NOMO-1 treated with DMSO at 0.1 percent for 48 hours (cell line): Measurements from ENCODE around the gene TMEM8B.

ENCODE experiments used
- DNase-seq: peaks from one replicate; lab custom pipeline; 2025; ENCODE audit not compliant: unreplicated experiment; lab: John Stamatoyannopoulos, UW

TMEM8B gene, protein sequence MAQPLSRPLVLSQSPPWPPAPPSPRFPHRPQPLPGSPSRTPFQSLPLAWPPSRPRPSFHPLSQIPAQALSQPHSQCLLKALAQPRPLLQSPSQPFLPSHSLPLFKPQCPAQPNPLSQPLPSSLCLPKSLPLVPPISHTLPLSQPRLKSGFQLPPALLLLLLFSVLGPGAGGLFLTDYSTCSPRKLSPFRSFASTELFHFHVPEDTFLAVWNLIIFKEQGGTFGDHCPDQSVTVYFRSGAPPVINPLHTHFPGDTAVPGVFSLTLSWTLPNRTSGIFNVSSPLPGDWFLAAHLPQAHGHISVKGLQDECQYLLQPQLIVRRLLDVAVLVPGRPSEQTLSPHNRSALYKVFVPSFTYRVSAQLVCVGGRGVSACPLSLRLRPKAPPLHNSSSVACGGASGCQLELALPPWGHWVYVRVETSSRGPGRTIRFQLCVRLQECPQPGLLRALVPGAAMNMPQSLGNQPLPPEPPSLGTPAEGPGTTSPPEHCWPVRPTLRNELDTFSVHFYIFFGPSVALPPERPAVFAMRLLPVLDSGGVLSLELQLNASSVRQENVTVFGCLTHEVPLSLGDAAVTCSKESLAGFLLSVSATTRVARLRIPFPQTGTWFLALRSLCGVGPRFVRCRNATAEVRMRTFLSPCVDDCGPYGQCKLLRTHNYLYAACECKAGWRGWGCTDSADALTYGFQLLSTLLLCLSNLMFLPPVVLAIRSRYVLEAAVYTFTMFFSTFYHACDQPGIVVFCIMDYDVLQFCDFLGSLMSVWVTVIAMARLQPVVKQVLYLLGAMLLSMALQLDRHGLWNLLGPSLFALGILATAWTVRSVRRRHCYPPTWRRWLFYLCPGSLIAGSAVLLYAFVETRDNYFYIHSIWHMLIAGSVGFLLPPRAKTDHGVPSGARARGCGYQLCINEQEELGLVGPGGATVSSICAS

DNA sequence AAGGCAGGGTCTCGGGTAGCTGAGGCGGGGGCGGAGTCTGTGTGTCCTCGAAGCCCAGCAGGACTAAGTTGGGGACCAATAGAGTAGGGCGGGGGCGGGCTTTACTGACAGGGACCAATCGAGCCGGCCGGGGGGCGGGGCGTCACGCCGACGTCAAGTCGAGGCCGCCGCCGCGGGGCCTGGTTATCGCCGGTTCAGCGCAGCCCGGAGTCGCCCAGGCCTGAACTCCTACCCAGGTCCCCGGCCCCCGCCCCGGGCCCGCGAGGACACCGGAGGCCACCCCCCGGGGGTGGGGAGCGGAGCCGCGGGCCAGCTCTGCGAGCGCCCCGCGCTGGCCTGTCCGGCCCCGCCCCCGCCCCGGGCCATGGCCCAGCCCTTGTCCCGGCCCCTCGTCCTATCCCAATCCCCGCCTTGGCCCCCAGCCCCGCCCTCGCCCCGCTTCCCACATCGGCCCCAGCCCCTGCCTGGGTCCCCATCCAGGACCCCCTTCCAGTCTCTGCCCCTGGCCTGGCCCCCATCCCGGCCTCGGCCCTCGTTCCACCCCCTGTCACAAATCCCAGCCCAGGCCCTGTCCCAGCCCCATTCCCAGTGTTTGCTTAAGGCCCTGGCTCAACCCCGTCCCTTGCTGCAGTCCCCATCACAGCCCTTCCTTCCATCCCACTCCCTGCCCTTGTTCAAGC lies at the start of gene TMEM8B:
Gene TMEM8B, plus strand, starts transcription at position 145 of the 680 bp plus-strand sequence. Its CDS starts 220 bp downstream, at position 365.
- DNase-seq: peak; percentile 84

DNA sequence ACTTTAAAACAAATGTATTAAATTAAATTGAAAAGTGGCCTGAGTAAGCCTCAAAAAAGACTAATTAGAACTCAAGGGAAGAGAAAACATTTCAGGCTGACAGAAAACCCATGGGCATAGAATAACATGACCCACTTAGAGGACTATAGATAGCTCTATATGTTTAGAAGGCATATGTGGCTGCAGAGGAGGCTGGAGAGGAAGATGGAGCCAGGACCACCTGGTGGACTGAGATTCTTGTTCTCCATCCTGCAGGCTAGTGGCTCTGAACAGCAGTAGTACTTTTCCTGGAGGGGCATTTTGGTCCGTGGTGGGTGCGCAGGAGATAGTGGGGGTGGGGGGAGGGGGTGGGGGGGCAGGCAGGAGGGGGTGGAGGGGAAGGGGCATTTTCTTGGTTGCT lies 48.0 kb upstream of the TMEM8B start:
- DNase-seq: no peak

GRCh38 chr9:35783418-35783817 lies 45.6 kb upstream of the TMEM8B start:
- no peak for DNase-seq

- DNase-seq: no peak
Observed at GRCh38 chr9:35789541-35789940, 39.5 kb upstream of the TMEM8B start.

GRCh38 chr9:35790025-35790384 lies 39.0 kb upstream of the TMEM8B start:
- DNase-seq: no peak

- DNase-seq: peak; percentile 74
Observed at GRCh38 chr9:35790385-35791296, 38.4 kb upstream of the TMEM8B start.

DNA sequence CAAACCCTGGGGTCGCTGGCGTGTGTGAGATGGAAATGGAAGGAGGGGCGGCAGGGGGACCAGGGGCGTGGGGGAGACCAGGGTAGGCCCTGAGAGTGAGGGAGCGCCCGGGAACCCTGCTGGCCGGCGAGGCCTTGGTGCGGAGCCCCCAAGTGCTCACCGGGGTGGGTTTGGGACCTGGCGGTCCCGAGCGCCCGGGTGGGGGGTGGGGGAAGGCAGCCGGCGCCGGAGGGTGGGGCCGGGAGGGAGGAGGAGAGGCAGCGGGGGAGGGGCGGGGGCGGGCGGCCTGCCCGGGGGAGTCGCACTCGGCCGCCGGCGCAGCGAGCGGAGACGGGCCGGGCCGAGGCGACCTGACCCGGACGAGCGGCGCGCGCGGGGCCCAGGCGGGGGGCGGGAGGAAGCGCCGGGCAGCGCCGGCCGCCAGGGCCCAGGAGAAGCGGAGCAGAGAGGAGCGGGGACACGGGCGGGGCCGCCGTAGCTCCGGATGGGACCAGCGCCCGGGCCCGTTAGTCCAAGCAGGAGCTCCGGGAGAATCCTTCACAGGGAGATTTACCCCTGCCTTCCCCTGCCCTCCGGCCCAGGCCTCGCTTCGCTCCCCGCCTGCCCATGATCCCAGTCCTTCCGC lies 37.6 kb upstream of the TMEM8B start, which contains the start of gene NPR2:
Gene NPR2, plus strand, starts transcription at position 295 of the 625 bp plus-strand sequence. CDS start 818 bp downstream, outside the sequence.
- no peak for DNase-seq

- no peak for DNase-seq
Observed at GRCh38 chr9:35792024-35792813, 36.8 kb upstream of the TMEM8B start.

DNA sequence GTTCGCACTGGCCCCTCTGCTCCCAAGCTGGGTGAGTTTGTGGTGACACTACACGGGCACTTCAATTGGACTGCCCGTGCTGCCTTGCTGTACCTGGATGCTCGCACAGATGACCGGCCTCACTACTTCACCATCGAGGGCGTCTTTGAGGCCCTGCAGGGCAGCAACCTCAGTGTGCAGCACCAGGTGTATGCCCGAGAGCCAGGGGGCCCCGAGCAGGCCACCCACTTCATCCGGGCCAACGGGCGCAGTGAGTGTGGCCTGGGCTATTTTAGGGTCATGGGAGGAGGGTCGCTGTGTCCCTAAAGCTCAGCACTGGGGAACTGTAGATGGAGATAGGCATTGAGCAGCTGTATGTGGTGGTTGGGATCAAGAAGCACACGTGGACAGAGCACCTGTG lies 36.2 kb upstream of the TMEM8B start:
- DNase-seq: no peak

- DNase-seq: no peak
Observed at GRCh38 chr9:35793461-35793860, 35.6 kb upstream of the TMEM8B start.

DNA sequence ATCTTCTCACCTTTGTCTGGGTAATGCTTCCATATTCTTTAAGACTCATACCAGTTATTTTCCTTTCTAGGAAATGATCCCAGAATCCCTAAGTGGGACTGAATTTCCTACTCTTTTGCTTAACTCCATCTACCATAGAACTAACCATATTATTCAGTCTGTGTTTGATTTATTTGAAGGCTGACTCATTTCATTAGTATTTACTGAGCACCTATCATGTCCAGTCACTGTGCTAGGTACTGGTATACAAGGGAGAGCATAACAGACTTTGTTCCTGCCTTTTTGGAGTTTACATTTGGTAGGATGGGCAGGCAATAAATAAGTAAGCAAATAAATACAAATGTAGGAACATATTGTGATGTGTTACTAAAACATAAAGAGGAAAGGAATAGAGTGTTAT lies 33.3 kb upstream of the TMEM8B start:
- DNase-seq: no peak

GRCh38 chr9:35797311-35798109 lies 31.5 kb upstream of the TMEM8B start:
- DNase-seq: no peak

DNA sequence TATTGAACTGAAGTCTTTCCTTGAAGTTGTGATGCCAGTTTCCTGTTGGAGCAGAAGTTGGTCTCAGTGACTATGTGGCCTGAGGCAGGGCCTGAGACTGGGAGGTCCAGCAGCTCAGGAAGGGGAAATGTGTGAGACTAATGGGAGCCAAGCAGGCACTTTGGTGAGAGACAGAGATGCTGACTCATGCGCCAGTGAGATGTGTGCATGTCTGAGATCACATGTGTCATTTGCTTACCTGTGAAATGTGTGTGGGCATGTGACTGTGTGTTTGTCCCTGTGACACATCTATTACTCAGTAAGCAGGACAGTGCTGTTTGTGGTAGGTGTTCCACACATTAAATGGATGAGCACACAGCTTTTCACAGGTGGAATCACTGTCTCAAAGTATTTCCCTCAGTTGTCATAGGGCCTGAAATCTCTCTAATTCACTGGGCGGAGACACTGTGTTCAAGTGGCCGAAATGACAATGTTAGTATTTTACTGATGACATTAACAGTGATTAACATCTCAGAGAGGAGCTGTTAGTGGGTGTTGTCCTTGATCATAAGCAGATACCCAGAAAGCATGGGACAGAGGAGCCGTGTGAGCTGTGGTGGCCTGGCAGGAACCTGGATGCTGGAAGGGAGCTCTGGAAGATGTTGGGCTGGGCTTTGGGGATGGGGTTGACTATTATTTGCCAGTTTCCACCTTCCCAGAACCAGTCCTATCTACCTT lies 30.2 kb upstream of the TMEM8B start:
- no peak for DNase-seq

DNA sequence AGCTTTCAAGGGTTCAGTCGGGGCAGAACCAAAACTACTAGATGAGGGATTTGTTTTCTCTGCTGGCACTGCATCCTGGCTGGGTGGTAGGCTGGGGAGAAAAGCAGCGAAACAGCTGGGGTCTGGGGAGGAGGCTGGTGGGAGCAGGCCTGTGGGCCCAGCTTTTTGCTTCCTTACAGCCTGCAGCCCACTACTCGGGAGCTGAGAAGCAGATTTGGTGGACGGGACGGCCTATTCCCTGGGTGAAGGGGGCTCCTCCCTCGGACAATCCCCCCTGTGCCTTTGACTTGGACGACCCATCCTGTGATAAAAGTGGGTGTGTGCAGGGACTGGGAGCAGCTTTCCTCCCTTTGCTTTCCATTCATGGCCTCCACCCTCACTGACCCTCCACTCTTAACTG lies 28.5 kb upstream of the TMEM8B start:
- no peak for DNase-seq

- no peak for DNase-seq
Observed at GRCh38 chr9:35801328-35802128, 27.5 kb upstream of the TMEM8B start.

DNA sequence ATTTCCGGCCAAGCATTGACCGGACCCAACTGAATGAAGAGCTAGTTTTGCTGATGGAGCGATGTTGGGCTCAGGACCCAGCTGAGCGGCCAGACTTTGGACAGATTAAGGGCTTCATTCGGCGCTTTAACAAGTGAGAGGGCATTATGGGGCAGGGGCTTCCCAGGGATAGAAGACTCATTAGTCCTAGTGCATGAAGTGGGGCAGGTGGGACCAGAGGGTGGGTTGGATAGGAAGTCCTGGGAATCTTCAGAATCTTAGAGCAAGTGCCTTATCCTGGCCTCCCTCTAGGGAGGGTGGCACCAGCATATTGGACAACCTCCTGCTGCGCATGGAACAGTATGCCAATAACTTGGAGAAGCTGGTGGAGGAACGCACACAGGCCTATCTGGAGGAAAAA lies 22.9 kb upstream of the TMEM8B start:
- DNase-seq: no peak

DNA sequence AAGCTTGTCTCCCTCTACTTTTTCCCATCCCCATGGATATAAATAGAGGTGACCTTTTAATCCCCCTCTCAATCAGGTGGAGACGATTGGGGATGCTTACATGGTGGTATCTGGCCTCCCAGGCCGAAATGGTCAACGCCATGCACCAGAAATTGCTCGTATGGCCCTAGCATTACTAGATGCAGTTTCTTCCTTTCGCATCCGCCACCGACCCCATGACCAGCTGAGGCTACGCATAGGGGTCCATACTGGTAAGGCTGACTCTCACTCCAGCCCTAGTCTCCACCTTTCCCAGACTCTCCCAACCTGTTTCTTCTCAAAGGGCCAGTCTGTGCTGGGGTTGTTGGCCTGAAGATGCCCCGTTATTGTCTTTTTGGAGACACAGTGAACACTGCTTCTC lies 20.6 kb upstream of the TMEM8B start:
- DNase-seq: no peak
